Measurements from ENCODE around the gene ARHGEF40. TPM values are rescaled to one million over a fixed set of nuclear protein-coding genes. Genes with fewer than 3 reads are reported as not detected.

Gene ARHGEF40
- polyA plus RNA-seq, 1 experiment = 62.7 TPM

- Histone ChIP-seq H3K4me3 (ENCODE audit: low read depth, low read length) (peak overlapping the region; percentile 79), H3K27me3 (ENCODE audit: control insufficient read depth, insufficient read depth, low read length) (no peaks in the 10 kb centered on the region), H3K36me3 (ENCODE audit: control insufficient read depth, insufficient read depth, low read length) (peaks cover 32% of the 10 kb centered on the region)
- DNase-seq (ENCODE audit: low read depth) = no peak
- ChIA-PET CTCF (interaction anchor here (0.9 to 6.3 kb wide), 10 partner anchors 11 to 101 kb away, joined by 3 to 117 read pairs (median 14); partner anchors contain the start of genes TMEM253 and ZNF219), POLR2A (interaction anchor here (0.6 kb wide), 3 partner anchors 21 to 31 kb away, joined by 4 to 19 read pairs (median 8); no protein-coding TSS in a partner anchor)
- peak; percentile 24; the same call in 1 of the 2 replicates for TF ChIP-seq CTCF (IDR thresholded peaks at IDR 0.05; ENCODE audit: insufficient read depth, low read depth, low read length)
These were observed 1.9 kb downstream of the ARHGEF40 start for GRCh38 chr14:21072031-21072473.

GRCh38 chr14:21072781-21073339 is 2.8 kb downstream of the ARHGEF40 start:
- POLR2A ChIA-PET = no interaction called here

GRCh38 chr14:21073921-21074320 is 3.8 kb downstream of the ARHGEF40 start:
- ChIA-PET CTCF (interaction anchor here (0.8 to 6.3 kb wide), 5 partner anchors 10 to 59 kb away, joined by 4 to 117 read pairs (median 55); partner anchors contain the start of gene TMEM253), POLR2A (interaction anchor here (0.7 kb wide), 1 partner anchor 74 kb away, joined by 3 read pairs; no protein-coding TSS in a partner anchor)
- no peak for TF ChIP-seq CTCF (IDR thresholded peaks at IDR 0.05; ENCODE audit: insufficient read depth, low read depth, low read length)
- H3K27me3 ChIP-seq (ENCODE audit: control insufficient read depth, insufficient read depth, low read length) = no peaks in the 10 kb centered on the region
- no peak overlapping the region for H3K4me3 ChIP-seq (ENCODE audit: low read depth, low read length)
- no peak for DNase-seq (ENCODE audit: low read depth)
- H3K36me3 ChIP-seq (ENCODE audit: control insufficient read depth, insufficient read depth, low read length) = peaks cover 41% of the 10 kb centered on the region

More at GRCh38 chr14:21072781-21073339, 2.8 kb downstream of the ARHGEF40 start:
- CTCF ChIA-PET = interaction anchor here (1.9 to 6.3 kb wide), 6 partner anchors 11 to 61 kb away, joined by 6 to 117 read pairs (median 45); partner anchors contain the start of gene TMEM253
- TF ChIP-seq CTCF (IDR thresholded peaks at IDR 0.05; ENCODE audit: insufficient read depth, low read depth, low read length) = no peak
- no peaks in the 10 kb centered on the region for H3K27me3 ChIP-seq (ENCODE audit: control insufficient read depth, insufficient read depth, low read length)
- H3K4me3 ChIP-seq (ENCODE audit: low read depth, low read length) = no peak overlapping the region
- DNase-seq (ENCODE audit: low read depth) = no peak
- peaks cover 34% of the 10 kb centered on the region for H3K36me3 ChIP-seq (ENCODE audit: control insufficient read depth, insufficient read depth, low read length)

- H3K36me3 ChIP-seq (ENCODE audit: control insufficient read depth, insufficient read depth, low read length) = peaks cover 46% of the 10 kb centered on the region
- TF ChIP-seq CTCF (IDR thresholded peaks at IDR 0.05; ENCODE audit: insufficient read depth, low read depth, low read length) = no peak
- H3K27me3 ChIP-seq (ENCODE audit: control insufficient read depth, insufficient read depth, low read length) = no peaks in the 10 kb centered on the region
- DNase-seq (ENCODE audit: low read depth) = no peak
- ChIA-PET CTCF (interaction anchor here (0.6 to 6.3 kb wide), 5 partner anchors 19 to 104 kb away, joined by 3 to 117 read pairs (median 4); partner anchors contain the start of gene TMEM253), POLR2A (no interaction called here)
- H3K4me3 ChIP-seq (ENCODE audit: low read depth, low read length) = no peak overlapping the region
These were observed 4.5 kb downstream of the ARHGEF40 start for GRCh38 chr14:21074398-21075272.
